HEK293T (cell line): ENCODE data around the gene TRPM2.

Experiments used
- CTCF ChIA-PET: fragments of 350-600 bp; formaldehyde crosslinking; extraction: SDS; loops from one replicate; lab custom pipeline; 2021; ENCODE audit warnings: antibody characterized with exemption, inconsistent platforms; lab: Yijun Ruan, JAX
- POLR2A ChIA-PET: fragments of 350-600 bp; formaldehyde crosslinking; extraction: SDS; loops from one replicate; lab custom pipeline; 2020; ENCODE audit warnings: antibody characterized with exemption, inconsistent platforms; lab: Yijun Ruan, JAX
- DNase-seq: peaks from one replicate; pipeline ENCODE4 v3.0.0; 2012; ENCODE audit warnings: mixed read lengths; ENCODE audit errors: extremely low spot score
- ARNT ChIP-seq: fragments of 450-650 bp; IDR thresholded peaks from 2 replicates; pipeline ENCODE4 v1.6.1; 2017; ENCODE audit warnings: mild to moderate bottlenecking
- BHLHE40 ChIP-seq: fragments of 450-650 bp; IDR thresholded peaks from 2 replicates; pipeline ENCODE4 v1.6.1; 2016; ENCODE audit warnings: mild to moderate bottlenecking, moderate library complexity, borderline replicate concordance
- CTBP1 ChIP-seq: fragments of 450-650 bp; IDR thresholded peaks from 2 replicates; pipeline ENCODE4 v1.6.1; 2016; ENCODE audit warnings: borderline replicate concordance
- ELF4 ChIP-seq: fragments of 450-650 bp; IDR thresholded peaks from 2 replicates; pipeline ENCODE4 v1.6.1; 2017; ENCODE audit warnings: antibody characterized with exemption
- FOXA1 ChIP-seq: fragments of 450-650 bp; IDR thresholded peaks from 2 replicates; pipeline ENCODE4 v1.6.1; 2016; ENCODE audit warnings: mild to moderate bottlenecking
- FOXK2 ChIP-seq: fragments of 450-650 bp; IDR thresholded peaks from 2 replicates; pipeline ENCODE4 v1.6.1; 2016; ENCODE audit warnings: mild to moderate bottlenecking
- FOXM1 ChIP-seq: fragments of 450-650 bp; IDR thresholded peaks from 2 replicates; pipeline ENCODE4 v1.6.1; 2017; ENCODE audit warnings: mild to moderate bottlenecking, borderline replicate concordance
- HDGF ChIP-seq: fragments of 450-650 bp; IDR thresholded peaks from 2 replicates; pipeline ENCODE4 v1.6.1; 2017; ENCODE audit warnings: antibody characterized with exemption, borderline replicate concordance
- L3MBTL2 ChIP-seq: fragments of 450-650 bp; conservative IDR thresholded peaks from 2 replicates; pipeline ENCODE4 v1.6.1; 2016; ENCODE audit warnings: mild to moderate bottlenecking
- LEF1 ChIP-seq: fragments of 450-650 bp; IDR thresholded peaks from 2 replicates; pipeline ENCODE4 v1.6.1; 2017; ENCODE audit warnings: mild to moderate bottlenecking, borderline replicate concordance
- NFRKB ChIP-seq: fragments of 450-650 bp; IDR thresholded peaks from 2 replicates; pipeline ENCODE4 v1.6.1; 2016; ENCODE audit warnings: mild to moderate bottlenecking, moderate library complexity
- PKNOX1 ChIP-seq: fragments of 450-650 bp; IDR thresholded peaks from 2 replicates; pipeline ENCODE4 v1.6.1; 2016
- SP1 ChIP-seq: fragments of 450-650 bp; IDR thresholded peaks from 2 replicates; pipeline ENCODE4 v1.6.1; 2017
- SUZ12 ChIP-seq: fragments of 450-650 bp; IDR thresholded peaks from 2 replicates; pipeline ENCODE4 v1.6.1; 2016; ENCODE audit warnings: mild to moderate bottlenecking
- TARDBP ChIP-seq: fragments of 450-650 bp; IDR thresholded peaks from 2 replicates; pipeline ENCODE4 v1.6.1; 2016
- ZNF384 ChIP-seq: fragments of 450-650 bp; IDR thresholded peaks from 2 replicates; pipeline ENCODE4 v1.6.1; 2016

The TRPM2 gene

DNA sequence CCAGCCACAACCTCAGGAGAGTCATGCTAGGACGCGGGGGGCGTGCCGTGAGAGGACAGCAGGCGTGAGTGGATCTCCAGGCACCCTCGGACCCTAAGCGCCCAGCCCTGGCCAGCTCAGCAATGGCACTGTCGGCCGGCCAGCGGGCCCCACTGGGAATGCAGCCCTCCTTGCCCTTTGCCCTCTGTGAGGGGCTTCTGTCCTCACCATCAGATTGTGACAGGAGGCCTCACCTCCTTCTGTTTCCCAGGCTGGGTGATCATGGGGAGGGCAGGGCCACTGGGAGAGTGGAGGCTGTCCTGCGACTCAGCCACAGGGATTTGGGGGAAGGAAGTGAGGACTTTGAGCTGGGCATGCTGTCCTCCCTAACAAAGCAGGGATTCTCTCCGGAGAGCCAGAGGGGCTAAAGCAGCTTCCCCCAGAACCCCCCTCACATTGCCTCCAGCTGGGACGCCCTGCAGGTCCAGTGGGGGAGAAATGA is 95.3 kb downstream of the TRPM2 start:
- no peak for DNase-seq
- no peak for TF ChIP-seq FOXA1
- TF ChIP-seq TARDBP, result no peak
- TF ChIP-seq PKNOX1, result no peak
- no peak for TF ChIP-seq BHLHE40
- TF ChIP-seq SP1, result no peak
- TF ChIP-seq ARNT, result no peak
- no peak for TF ChIP-seq FOXM1
- TF ChIP-seq CTBP1, result no peak
- TF ChIP-seq ZNF384, result no peak
- no peak for TF ChIP-seq ELF4
- no peak for TF ChIP-seq HDGF
- TF ChIP-seq FOXK2, result no peak
- TF ChIP-seq LEF1, result no peak
- TF ChIP-seq SUZ12, result no peak
- TF ChIP-seq NFRKB, result no peak
- no peak for TF ChIP-seq L3MBTL2
- ChIA-PET POLR2A (no interaction called here), CTCF (no interaction called here)

GRCh38 chr21:44449473-44450363 is 96.3 kb downstream of the TRPM2 start:
- no peak for DNase-seq
- CTCF ChIA-PET, result no interaction called here
- POLR2A ChIA-PET, result no interaction called here
- TF ChIP-seq HDGF, result no peak
- no peak for TF ChIP-seq NFRKB
- no peak for TF ChIP-seq L3MBTL2
- no peak for TF ChIP-seq CTBP1
- no peak for TF ChIP-seq ZNF384
- TF ChIP-seq SUZ12, result no peak
- TF ChIP-seq TARDBP, result no peak
- no peak for TF ChIP-seq ELF4
- no peak for TF ChIP-seq ARNT
- no peak for TF ChIP-seq FOXA1
- TF ChIP-seq FOXM1, result no peak
- TF ChIP-seq PKNOX1, result no peak
- no peak for TF ChIP-seq LEF1
- no peak for TF ChIP-seq BHLHE40
- TF ChIP-seq SP1, result no peak
- no peak for TF ChIP-seq FOXK2

GRCh38 chr21:44450402-44450801 is 97.0 kb downstream of the TRPM2 start:
- POLR2A ChIA-PET, result no interaction called here

DNA sequence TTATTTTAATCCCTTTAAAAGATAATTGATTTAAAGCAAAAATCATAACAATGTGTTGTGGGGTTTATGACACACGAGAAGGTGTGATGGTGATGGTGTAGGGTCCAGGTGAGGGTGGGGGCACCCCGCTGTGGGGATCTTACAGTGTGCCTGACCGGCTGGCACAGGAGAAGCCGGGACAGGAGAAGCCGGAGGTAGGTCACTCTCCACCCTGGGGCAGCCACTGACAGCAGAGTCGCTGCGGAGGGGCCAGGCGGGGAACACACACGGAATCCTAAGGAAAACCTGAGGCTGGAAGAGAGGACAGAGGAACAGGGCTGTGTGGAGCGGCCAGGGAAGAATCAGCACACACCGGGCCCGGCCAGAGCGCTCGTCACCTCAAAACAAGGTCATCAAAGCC is 97.6 kb downstream of the TRPM2 start:
- CTCF ChIA-PET, result no interaction called here
- no peak for TF ChIP-seq TARDBP
- no peak for TF ChIP-seq HDGF
- no peak for TF ChIP-seq PKNOX1
- TF ChIP-seq FOXM1, result no peak
- TF ChIP-seq CTBP1, result no peak
- TF ChIP-seq L3MBTL2, result no peak
- TF ChIP-seq ARNT, result no peak
- no peak for TF ChIP-seq NFRKB
- no peak for TF ChIP-seq SUZ12
- TF ChIP-seq ELF4, result no peak

More at GRCh38 chr21:44450402-44450801, 97.0 kb downstream of the TRPM2 start:
- TF ChIP-seq SUZ12, result no peak
- no peak for TF ChIP-seq L3MBTL2
- TF ChIP-seq ZNF384, result no peak
- no peak for TF ChIP-seq HDGF
- TF ChIP-seq PKNOX1, result no peak
- no peak for TF ChIP-seq BHLHE40
- TF ChIP-seq FOXK2, result no peak
- no peak for TF ChIP-seq ELF4
- TF ChIP-seq FOXM1, result no peak
- no peak for TF ChIP-seq ARNT
- no peak for TF ChIP-seq TARDBP
- no peak for TF ChIP-seq SP1
- TF ChIP-seq LEF1, result no peak
- no peak for TF ChIP-seq NFRKB
- TF ChIP-seq FOXA1, result no peak
- TF ChIP-seq CTBP1, result no peak
- no peak for DNase-seq
- CTCF ChIA-PET, result no interaction called here

DNA sequence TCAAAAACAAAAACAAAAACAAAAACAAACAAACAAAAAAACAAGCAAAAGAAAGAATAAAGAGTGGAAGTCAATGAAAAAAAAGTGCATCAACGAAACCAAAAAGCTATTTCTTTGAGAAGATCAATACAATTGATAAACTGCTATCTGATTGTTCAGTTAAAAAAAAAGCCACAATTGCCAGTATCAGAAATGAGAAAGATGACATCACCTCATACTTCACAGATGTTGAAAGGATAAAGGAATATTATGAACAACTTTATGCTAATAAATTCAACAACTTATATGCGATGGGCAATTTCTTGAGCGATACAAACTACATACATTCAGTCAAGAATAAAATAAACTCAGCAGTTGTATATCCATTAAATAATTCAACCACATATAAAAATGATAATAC is 99.7 kb downstream of the TRPM2 start:
- no peak for DNase-seq
- POLR2A ChIA-PET, result no interaction called here
- no peak for TF ChIP-seq L3MBTL2
- TF ChIP-seq PKNOX1, result no peak
- TF ChIP-seq ARNT, result no peak
- TF ChIP-seq FOXA1, result no peak
- no peak for TF ChIP-seq LEF1
- TF ChIP-seq HDGF, result no peak
- TF ChIP-seq ZNF384, result no peak
- no peak for TF ChIP-seq CTBP1
- no peak for TF ChIP-seq SUZ12
- CTCF ChIA-PET, result no interaction called here

More for the DNA sequence above, 97.6 kb downstream of the TRPM2 start:
- no peak for DNase-seq
- POLR2A ChIA-PET, result no interaction called here
